Measurements from ENCODE around the gene MEF2C.
A peak's percentile ranks its signal among the peaks of the same experiment; 100 is the strongest.
"Not testable (repeated sequence)": the region's sequence is repeated elsewhere in the genome, so short reads cannot be mapped to it uniquely, and the experiment has no call there.

MEF2C gene

GRCh38 chr5:88862547-88863175, 20.3 kb downstream of the MEF2C start:
- no peak for DNase-seq (ENCODE audit: low read depth, low spot score)

GRCh38 chr5:88861231-88861630, 21.8 kb downstream of the MEF2C start:
- no peak for DNase-seq (ENCODE audit: low read depth, low spot score)

DNA sequence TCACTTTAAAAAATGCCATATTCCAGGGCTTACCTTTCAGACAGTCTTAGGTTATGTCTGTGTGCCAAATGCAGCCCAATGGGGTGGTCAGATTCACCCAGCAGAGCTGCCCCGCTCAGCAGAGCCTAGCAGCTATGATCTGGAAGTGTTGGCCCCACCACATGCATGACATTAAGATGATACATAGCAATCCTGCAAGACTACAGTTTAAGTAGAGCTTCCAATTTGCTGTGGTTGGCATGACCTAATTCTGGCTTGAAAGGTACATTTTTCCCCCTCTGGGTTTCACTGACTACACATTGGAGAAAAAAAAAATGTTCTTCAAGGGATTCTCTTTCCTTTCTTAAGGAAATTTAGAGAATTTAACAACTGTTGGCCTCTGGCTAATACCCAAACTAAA, 22.5 kb downstream of the MEF2C start:
- peak; percentile 64 for DNase-seq (ENCODE audit: low read depth, low spot score)

GRCh38 chr5:88858392-88858791, 24.6 kb downstream of the MEF2C start:
- no peak for DNase-seq (ENCODE audit: low read depth, low spot score)

GRCh38 chr5:88856381-88856780, 26.6 kb downstream of the MEF2C start:
- not testable (repeated sequence) for DNase-seq (ENCODE audit: low read depth, low spot score)

- DNase-seq (ENCODE audit: low read depth, low spot score) = no peak
These were observed 28.2 kb downstream of the MEF2C start for GRCh38 chr5:88854769-88855168.

DNA sequence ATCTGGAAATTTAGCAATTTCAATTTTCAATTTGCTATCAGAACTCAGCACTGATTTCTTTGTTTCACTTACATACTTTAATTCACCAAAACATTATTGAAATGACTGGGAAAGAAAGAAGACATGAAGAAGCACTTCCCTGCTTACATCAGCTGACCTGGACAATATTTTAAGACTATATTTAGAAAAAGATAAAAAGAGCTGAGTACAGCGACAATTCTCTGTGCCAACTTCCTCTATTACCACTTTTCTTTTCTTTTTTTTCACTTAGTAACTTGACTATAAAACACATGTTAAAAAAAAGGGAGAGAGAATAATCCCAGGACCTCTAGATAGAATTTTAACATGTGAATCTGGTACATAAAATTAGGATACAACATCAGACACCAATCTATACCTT, 35.6 kb downstream of the MEF2C start:
- no peak for DNase-seq (ENCODE audit: low read depth, low spot score)

GRCh38 chr5:88846434-88846833, 36.5 kb downstream of the MEF2C start:
- no peak for DNase-seq (ENCODE audit: low read depth, low spot score)

DNA sequence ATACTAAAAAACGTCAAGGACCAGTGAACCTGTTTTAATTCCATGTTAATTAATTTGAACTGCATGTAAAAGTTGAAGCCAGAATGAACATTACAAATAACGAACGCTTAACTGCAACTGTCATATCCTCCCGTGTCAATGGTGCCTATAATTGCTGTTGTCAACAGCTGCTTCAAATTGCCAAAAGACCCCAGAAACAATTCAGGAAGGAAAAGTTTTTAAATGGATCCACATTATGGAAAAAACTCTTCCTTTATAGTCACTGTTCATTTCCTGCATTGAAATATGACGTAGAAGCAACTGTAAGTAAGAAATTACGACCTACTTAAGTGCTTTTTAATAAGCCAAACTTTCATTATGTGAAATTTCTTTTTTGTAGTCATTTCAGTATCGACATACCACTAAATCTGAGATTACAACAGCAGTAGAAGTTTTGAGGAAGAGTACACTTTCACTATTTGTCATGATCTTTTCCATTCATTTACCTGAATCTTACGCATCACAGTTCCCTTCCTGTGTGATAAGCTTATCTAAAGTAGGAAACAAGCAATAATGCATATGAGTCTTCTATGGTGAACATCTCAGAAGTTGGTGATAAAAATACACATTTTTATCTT, 37.8 kb downstream of the MEF2C start:
- no peak for DNase-seq (ENCODE audit: low read depth, low spot score)

GRCh38 chr5:88842784-88843183, 40.2 kb downstream of the MEF2C start:
- no peak for DNase-seq (ENCODE audit: low read depth, low spot score)

DNA sequence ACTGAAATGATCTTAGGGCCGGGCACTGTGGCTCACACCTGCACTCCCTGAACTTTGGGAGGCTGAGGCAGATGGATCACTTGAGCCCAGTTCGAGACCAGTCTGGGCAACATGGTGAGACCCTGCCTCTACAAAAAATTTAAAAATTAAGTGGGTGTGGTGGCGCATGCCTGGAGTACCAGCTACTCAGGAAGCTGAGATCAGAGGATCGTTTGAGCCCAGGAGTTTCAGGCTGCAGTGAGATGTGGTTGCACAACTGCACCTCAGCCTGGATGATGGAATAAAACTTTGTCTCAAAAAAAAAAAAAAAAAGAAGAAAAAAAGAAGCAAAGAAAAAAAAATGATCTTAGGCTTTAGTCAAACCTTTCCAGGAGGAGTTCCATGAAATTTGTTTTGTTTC, 41.8 kb downstream of the MEF2C start:
- no peak for DNase-seq (ENCODE audit: low read depth, low spot score)

DNA sequence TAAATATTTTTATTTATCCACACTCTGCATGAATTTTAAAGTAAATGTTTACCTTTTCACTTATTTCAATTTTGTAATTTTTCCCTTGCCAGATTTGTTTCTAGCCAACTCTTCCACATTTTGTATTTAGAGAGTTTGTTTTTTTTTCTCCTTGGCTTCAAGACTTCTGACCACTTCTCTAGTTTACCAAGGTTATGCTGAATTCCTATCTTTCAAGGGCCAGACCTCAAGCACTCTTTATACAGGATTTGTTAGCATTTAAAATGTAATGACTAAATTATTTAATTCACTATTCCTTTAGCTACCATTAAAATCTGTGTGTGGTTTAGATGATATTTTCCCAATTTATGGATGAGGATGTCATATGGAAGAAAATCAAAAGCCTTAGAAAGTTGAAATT, 42.5 kb downstream of the MEF2C start:
- DNase-seq (ENCODE audit: low read depth, low spot score) = peak; percentile 48

DNA sequence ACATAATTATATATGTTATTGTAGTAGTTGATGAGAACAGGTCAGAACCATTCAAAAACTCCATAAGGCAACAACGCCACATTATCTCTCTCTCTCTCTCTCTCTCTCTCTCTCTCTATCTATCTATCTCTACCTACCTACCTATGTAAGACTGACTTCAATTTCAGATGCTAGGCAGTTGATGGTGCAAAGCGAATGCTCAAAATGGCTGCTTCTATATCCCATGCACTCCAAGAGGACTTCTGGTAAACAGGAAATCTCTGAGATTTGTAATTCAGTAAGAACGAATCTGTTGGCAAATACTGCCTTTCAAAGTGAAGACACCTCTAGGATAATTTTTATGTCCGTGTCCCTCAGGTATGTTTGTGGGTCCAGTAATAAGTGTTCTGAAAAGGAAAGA, 43.7 kb downstream of the MEF2C start:
- DNase-seq (ENCODE audit: low read depth, low spot score) = no peak

- DNase-seq (ENCODE audit: low read depth, low spot score) = no peak
These were observed 44.5 kb downstream of the MEF2C start for GRCh38 chr5:88838500-88838899.

DNA sequence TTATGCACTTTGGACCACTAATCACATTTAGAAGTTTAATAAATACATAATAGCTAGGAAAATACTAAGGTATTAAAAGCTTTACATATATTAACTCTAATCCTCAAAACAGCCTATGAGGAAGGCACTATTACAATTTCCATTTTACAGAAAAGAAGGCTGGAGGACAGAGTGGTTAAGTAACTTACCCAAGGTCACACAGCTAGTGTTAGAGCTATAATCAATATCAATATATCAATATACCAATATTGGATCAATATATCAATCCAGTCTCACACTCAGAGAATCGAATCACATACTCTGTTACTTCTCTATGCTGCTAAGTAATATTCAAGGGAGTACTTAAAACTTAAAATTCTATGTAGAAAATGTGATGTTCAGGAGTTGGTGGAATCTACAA, 45.2 kb downstream of the MEF2C start:
- no peak for DNase-seq (ENCODE audit: low read depth, low spot score)

- no peak for DNase-seq (ENCODE audit: low read depth, low spot score)
These were observed 45.8 kb downstream of the MEF2C start for GRCh38 chr5:88837222-88837621.

- DNase-seq (ENCODE audit: low read depth, low spot score) = no peak
These were observed 46.7 kb downstream of the MEF2C start for GRCh38 chr5:88836195-88836838.

DNA sequence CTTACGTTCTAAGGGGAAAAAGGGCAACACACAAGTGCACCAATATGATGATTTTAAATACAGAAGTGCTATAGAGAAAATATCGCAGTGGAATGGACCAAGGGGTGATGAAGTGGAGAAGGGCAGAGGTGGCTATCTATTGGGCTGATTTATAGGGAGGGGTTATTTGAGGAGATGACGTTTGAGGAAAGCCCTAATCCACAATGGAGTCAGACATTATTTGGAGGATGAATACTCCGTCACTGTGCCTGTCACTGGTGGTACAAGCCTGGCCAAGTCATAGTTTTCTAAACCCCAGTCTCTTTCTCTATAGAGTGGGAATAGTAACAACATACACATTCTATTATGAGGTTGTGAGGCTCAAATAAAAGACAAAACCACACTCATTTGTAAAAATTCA, 48.5 kb downstream of the MEF2C start:
- no peak for DNase-seq (ENCODE audit: low read depth, low spot score)

GRCh38 chr5:88834131-88834462, 48.9 kb downstream of the MEF2C start:
- no peak for DNase-seq (ENCODE audit: low read depth, low spot score)

- DNase-seq (ENCODE audit: low read depth, low spot score) = peak; percentile 50
These were observed 49.4 kb downstream of the MEF2C start for GRCh38 chr5:88833371-88834130.

DNA sequence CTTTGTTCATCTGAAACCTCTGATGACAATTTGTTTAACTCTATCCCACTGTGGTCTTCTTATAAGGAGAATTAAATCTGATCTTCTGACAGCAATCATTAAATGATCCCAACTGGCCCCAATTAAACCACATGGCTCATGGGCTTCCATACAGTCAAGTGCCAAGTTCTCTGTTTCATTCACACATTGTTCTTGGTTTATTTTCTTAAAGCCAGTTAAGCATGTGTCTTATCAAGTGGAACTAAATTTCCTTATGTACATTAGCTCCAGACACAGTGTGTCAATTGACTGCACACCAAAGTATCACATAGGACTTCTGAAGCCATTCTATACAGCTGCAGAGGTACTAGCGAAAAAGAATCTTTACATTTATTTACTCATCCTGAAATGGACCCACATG, 51.2 kb downstream of the MEF2C start:
- DNase-seq (ENCODE audit: low read depth, low spot score) = peak; percentile 15

GRCh38 chr5:88830567-88830966, 52.4 kb downstream of the MEF2C start:
- DNase-seq (ENCODE audit: low read depth, low spot score) = peak; percentile 16

GRCh38 chr5:88829775-88830174, 53.2 kb downstream of the MEF2C start:
- DNase-seq (ENCODE audit: low read depth, low spot score) = no peak
